Stimulated activated CD4-positive, alpha-beta T cell treated with anti-CD3 and anti-CD28 coated beads, Interleukin-1b, Interleukin-23, amount 100 ng/mL, for 1 hour (primary cell): ENCODE measurements around the gene QRICH1.
"Not testable (repeated sequence)": the region's sequence is repeated elsewhere in the genome, so short reads cannot be mapped to it uniquely, and the experiment has no call there.

ENCODE experiments used
- DNase-seq, 2 donors: peaks; one replicate each; pipeline ENCODE4 v3.0.0-alpha.2; 2020; ENCODE audit warnings: low read depth in 2 of 2

The QRICH1 gene

GRCh38 chr3:49017971-49018706 is 75.7 kb downstream of the QRICH1 start, which contains the start of gene DALRD3:
Gene DALRD3, minus strand, starts transcription at chr3:49018580. Its CDS starts 16 bp downstream, at chr3:49018564.
- DNase-seq = no peak

GRCh38 chr3:49017229-49017970 is 76.5 kb downstream of the QRICH1 start:
- DNase-seq = no peak

- DNase-seq = no peak
Measured at GRCh38 chr3:49016414-49017228, 77.2 kb downstream of the QRICH1 start.

- DNase-seq = no peak
Measured at GRCh38 chr3:49015765-49016164, 78.1 kb downstream of the QRICH1 start.

- DNase-seq = no peak
Measured at GRCh38 chr3:49015072-49015471, 78.8 kb downstream of the QRICH1 start.

GRCh38 chr3:49013738-49014660 is 79.9 kb downstream of the QRICH1 start:
- no peak for DNase-seq

GRCh38 chr3:49013113-49013737 is 80.6 kb downstream of the QRICH1 start:
- DNase-seq = no peak

GRCh38 chr3:49012441-49013017 is 81.3 kb downstream of the QRICH1 start:
- DNase-seq = no peak

GRCh38 chr3:49009396-49009795 is 84.5 kb downstream of the QRICH1 start:
- no peak for DNase-seq

- not testable (repeated sequence) for DNase-seq
Measured at GRCh38 chr3:49008627-49009026, 85.2 kb downstream of the QRICH1 start.

- peak; percentile 75 to 81 for DNase-seq
Measured at GRCh38 chr3:49007771-49008528, 85.9 kb downstream of the QRICH1 start.

- DNase-seq = peak; percentile 91 to 94
Measured at GRCh38 chr3:49007068-49007770, 86.7 kb downstream of the QRICH1 start, which contains the start of gene WDR6. Gene WDR6, plus strand, starts transcription at chr3:49007391. Its CDS starts 41 bp downstream, at chr3:49007432.

GRCh38 chr3:49006408-49007067 is 87.3 kb downstream of the QRICH1 start:
- DNase-seq = no peak

- no peak for DNase-seq
Measured at GRCh38 chr3:49005998-49006397, 87.9 kb downstream of the QRICH1 start.

GRCh38 chr3:49005303-49005680 is 88.6 kb downstream of the QRICH1 start:
- DNase-seq = no peak

- DNase-seq = no peak
Measured at GRCh38 chr3:49004352-49005302, 89.2 kb downstream of the QRICH1 start.

GRCh38 chr3:49001155-49001554 is 92.7 kb downstream of the QRICH1 start:
- DNase-seq = no peak
